ENCODE data around the gene ADCY1.
A peak's percentile ranks its signal among the peaks of the same experiment; 100 is the strongest.

Gene ADCY1

GRCh38 chr7:45663965-45664633, 89.9 kb downstream of the ADCY1 start:
- DNase-seq (ENCODE audit: low spot score) = no peak
- FAIRE-seq = no peak

GRCh38 chr7:45665172-45665571, 91.0 kb downstream of the ADCY1 start:
- no peak for FAIRE-seq

DNA sequence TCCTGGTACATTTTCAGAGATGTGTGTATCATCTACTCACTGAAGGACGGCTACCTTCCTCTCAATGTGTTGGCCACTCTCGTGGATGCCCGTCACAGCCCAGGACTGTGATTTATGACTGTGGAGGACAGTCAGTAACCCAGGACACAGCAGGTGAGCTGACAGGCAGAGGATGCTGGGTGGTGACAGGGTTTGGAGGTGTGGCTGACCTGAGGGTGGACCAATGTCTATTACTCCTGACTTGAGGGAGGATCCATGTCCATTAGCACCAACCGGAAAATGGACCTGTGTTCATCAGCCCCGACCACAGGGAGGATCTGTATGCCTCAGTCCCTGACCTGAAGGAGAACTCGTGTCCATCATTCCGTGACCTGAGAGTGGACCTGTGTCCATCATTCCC, 96.1 kb downstream of the ADCY1 start:
- FAIRE-seq (no peak), DNase-seq (ENCODE audit: low spot score) (no peak)

More at GRCh38 chr7:45665172-45665571, 91.0 kb downstream of the ADCY1 start:
- no peak for DNase-seq (ENCODE audit: low spot score)

DNA sequence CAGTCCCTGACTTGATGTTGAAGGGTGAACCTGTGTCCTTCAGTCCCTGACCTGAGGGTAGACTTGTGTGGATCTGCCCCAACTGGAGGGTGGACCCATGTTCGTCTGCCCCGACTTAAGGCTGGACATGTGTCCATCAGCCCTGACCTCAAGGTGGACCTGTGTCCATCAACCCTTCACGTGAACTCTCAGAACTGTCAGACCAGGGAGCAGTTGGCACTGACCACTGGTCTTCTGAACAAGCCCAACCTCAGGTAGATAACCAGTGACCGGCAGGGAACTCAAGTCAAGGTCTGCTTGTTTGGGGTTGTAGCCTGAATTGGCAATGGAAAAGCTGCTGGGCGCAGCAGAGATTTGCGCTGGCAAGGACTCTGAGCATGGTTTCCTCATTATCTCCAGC, 96.5 kb downstream of the ADCY1 start:
- DNase-seq (ENCODE audit: low spot score) (no peak), FAIRE-seq (no peak)

- no peak for DNase-seq (ENCODE audit: low spot score)
Observed at GRCh38 chr7:45677311-45677900, 103.2 kb downstream of the ADCY1 start.

GRCh38 chr7:45679516-45679915, 105.3 kb downstream of the ADCY1 start:
- FAIRE-seq (no peak), DNase-seq (ENCODE audit: low spot score) (no peak)

More at GRCh38 chr7:45677311-45677900, 103.2 kb downstream of the ADCY1 start:
- no peak for FAIRE-seq

DNA sequence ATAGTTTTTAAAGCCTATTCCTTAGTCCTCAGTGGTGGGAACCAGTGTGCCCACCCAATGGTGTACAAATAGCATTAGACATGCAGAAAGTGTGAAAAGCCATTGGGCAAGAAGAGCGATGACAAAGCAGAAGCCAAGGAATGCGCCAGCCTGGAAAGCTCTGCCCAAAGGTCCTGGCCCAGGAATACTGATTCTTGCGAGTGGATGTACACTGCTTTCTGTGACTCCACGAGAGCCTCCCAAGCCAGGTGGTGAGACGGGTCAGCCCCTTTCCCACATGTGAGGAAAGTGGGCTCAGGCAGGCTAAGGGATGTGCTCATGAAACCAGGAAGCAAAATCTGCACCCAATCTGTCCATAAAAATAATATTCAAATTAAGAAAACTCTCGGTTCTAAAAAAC, 106.6 kb downstream of the ADCY1 start:
- DNase-seq (ENCODE audit: low spot score) (no peak), FAIRE-seq (no peak)

GRCh38 chr7:45681596-45682357, 107.6 kb downstream of the ADCY1 start:
- DNase-seq (ENCODE audit: low spot score) (no peak), FAIRE-seq (no peak)

DNA sequence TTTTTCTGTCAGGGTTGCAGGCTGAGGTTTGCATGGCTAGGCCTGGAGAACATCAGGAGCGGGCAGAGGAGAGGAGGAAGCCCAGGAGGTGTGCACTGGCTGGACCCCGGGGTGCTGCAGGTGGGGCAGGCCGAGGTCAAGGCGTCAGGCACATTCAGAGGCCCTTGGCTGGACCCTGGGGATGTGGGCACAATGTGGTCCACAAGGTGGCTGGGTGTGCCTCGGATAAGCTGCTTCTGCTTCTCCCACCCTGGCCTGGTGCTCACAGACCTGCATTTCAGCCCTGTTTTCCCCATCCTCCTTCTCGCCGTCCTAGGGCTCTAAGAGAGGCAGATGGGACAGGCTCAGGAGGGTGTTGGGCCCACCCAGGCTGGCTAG, 108.2 kb downstream of the ADCY1 start:
- no peak for DNase-seq (ENCODE audit: low spot score)
- no peak for FAIRE-seq

- FAIRE-seq (no peak), DNase-seq (ENCODE audit: low spot score) (no peak)
Observed at GRCh38 chr7:45682836-45683555, 108.8 kb downstream of the ADCY1 start.

- DNase-seq (ENCODE audit: low spot score) (no peak), FAIRE-seq (no peak)
Observed at GRCh38 chr7:45683556-45684148, 109.5 kb downstream of the ADCY1 start.

GRCh38 chr7:45684910-45685618, 110.9 kb downstream of the ADCY1 start:
- DNase-seq (ENCODE audit: low spot score) (no peak), FAIRE-seq (no peak)

DNA sequence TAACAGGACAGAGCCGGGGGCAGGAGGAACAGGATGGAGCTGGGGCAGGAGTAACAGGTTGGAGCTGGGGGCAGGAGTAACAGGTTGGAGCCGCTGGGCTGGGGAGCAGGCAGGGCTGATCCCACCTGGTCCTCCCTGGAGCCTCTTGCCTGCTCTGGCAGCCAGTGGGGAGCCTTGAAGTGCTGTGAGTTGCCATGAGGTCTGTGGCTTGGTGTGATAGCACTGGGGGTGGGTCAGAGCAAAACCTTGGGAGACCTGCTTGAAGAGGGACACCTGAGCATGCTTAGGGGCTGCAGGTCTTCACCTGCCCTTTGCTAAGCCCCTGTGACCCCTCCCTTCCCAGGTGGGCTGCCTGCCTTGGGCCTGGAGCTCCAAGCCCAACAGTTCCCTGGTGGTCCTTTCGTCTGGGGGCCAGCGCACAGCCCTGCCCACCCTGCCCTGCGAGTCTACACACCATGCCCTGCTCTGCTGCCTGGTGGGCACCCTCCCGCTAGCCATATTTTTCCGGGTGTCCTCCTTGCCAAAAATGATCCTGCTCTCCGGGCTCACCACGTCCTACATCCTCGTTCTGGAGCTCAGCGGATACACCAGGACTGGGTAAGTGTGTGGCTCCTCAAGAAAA, 111.6 kb downstream of the ADCY1 start:
- no peak for FAIRE-seq

GRCh38 chr7:45686441-45687184, 112.4 kb downstream of the ADCY1 start:
- DNase-seq (ENCODE audit: low spot score) (no peak), FAIRE-seq (no peak)

More for the DNA sequence above, 111.6 kb downstream of the ADCY1 start:
- DNase-seq (ENCODE audit: low spot score) = no peak

- DNase-seq (ENCODE audit: low spot score) = no peak
- FAIRE-seq = no peak
Observed at GRCh38 chr7:45687185-45687560, 113.0 kb downstream of the ADCY1 start.

- FAIRE-seq (no peak), DNase-seq (ENCODE audit: low spot score) (no peak)
Observed at GRCh38 chr7:45687721-45688120, 113.6 kb downstream of the ADCY1 start.

DNA sequence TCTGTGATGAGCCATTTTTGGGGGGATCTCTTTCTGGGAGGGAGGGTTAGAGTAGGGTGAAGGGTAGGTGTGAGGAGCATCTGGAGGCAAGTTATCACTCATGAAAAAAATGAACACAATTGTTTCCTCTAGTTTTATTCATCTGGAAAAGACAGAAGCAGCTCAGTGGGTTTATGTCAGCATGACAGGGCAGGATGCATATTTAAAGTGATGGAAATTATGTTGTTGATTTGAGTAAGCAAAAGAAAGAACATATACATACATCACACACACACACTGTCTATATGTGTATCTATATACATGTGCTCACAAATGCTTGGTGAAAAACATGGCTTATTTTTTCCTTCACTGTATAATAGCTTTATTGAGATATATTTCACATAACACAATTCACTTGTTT, 114.2 kb downstream of the ADCY1 start:
- FAIRE-seq (no peak), DNase-seq (ENCODE audit: low spot score) (no peak)

- DNase-seq (ENCODE audit: low spot score) (peak; percentile 51), FAIRE-seq (no peak)
Observed at GRCh38 chr7:45689011-45689796, 115.0 kb downstream of the ADCY1 start.
